Right lobe of liver (tissue), 6 donors: ENCODE data around the gene ITPR1. TPM values are rescaled to one million over a fixed set of nuclear protein-coding genes. Genes with fewer than 3 reads are reported as not detected.
A peak's percentile ranks its signal among the peaks of the same experiment; 100 is the strongest.

Experiments
- ATAC-seq, 4 donors: fragments of 200-7000 bp; cut with Tn5 transposase; one replicate each; pipeline ENCODE4 v1.9.1; 2020; ENCODE audit warnings: mild to moderate bottlenecking in 4 of 4, moderate library complexity in 4 of 4
- DNase-seq, 3 donors: peaks; one replicate each; pipeline ENCODE4 v3.0.0-alpha.2; 2020
- H3K27ac ChIP-seq, 3 donors: fragments of 200-600 bp; one replicate each; pipeline ENCODE4 v1.8.0; 2022
- H3K27me3 ChIP-seq, 2 donors: fragments of 200-600 bp; one replicate each; pipeline ENCODE4 v1.8.0; 2022
- H3K36me3 ChIP-seq, 4 donors: fragments of 200-600 bp; sonication (generic) in 1 of 4; one replicate each; pipeline versions ENCODE4 v1.5.1 to v1.8.0; 2017 to 2022; ENCODE audit warnings: control low read depth in 1 of 4
- H3K4me1 ChIP-seq, 4 donors: fragments of 200-600 bp; sonication (generic) in 1 of 4; one replicate each; pipeline versions ENCODE4 v1.5.1 to v1.8.0; 2017 to 2022; ENCODE audit warnings: control low read depth in 1 of 4
- H3K4me3 ChIP-seq, 3 donors: fragments of 200-600 bp; one replicate each; pipeline ENCODE4 v1.8.0; 2022
- H3K9me3 ChIP-seq, 4 donors: fragments of 200-600 bp; sonication (generic) in 1 of 4; one replicate each; pipeline versions ENCODE4 v1.5.1 to v1.8.0; 2017 to 2022; ENCODE audit warnings: control low read depth in 1 of 4
- POLR2A ChIP-seq: fragments of 450-650 bp; IDR thresholded peaks from one replicate; pipeline ENCODE4 v1.6.1; 2017; ENCODE audit warnings: antibody characterized with exemption, mild to moderate bottlenecking
- WGBS: methylation state at CpG from one replicate; pipeline ENCODE4 v1.1.6; 2018; ENCODE audit warnings: low coverage, low lambda C conversion rate; ENCODE audit not compliant: insufficient coverage; ENCODE audit errors: missing lambda C conversion rate; 5-methylcytosine and 5-hydroxymethylcytosine counted together
- intact Hi-C, 2 donors: fragments of 100-400 bp; cut with DNase I; formaldehyde crosslinking; loops; one replicate each; pipeline versions ENCODE4 v1.11.2 to v1.14.1; 2022
- total RNA-seq, 6 experiments: library from RNA; depleted of rRNA in 2 of 6; stranded (reverse); fragments of >200 nt in 2 of 6; fragmentation: NEBNext Ultra II Directional in 3 of 6; extraction: Animal tissue kit (Norgen Biotek cat#: 25700) in 3 of 6; gene quantifications; one replicate each; pipeline versions ENCODE4 v1.1.0 to v1.2.4, GENCODE V29; 2016 to 2023
- TF ChIP-seq, protein P1 (sequence below), 4 donors: fragments of 200-600 bp in 3 of 4; fragments of 450-650 bp in 1 of 4; IDR thresholded peaks; one replicate each; pipeline versions ENCODE4 v1.5.1 to v1.8.0; 2016 to 2022; ENCODE audit warnings: antibody characterized with exemption in 4 of 4, mild to moderate bottlenecking in 2 of 4
- donor health status: DM: no; HTN: yes; CAD: no.
- donor health status: DM: no; HTN: no; CAD: no.
- donor health status: DM: no; HTN: no; CAD: no.
- donor health status: DM: no; HTN: yes; CAD: no.
- donor health status: DM: no; HTN: yes; CAD: no.

The ITPR1 gene
- total RNA-seq, 6 experiments from 2014 or later: 6.5 to 16.2 (median 11.5) TPM

DNA sequence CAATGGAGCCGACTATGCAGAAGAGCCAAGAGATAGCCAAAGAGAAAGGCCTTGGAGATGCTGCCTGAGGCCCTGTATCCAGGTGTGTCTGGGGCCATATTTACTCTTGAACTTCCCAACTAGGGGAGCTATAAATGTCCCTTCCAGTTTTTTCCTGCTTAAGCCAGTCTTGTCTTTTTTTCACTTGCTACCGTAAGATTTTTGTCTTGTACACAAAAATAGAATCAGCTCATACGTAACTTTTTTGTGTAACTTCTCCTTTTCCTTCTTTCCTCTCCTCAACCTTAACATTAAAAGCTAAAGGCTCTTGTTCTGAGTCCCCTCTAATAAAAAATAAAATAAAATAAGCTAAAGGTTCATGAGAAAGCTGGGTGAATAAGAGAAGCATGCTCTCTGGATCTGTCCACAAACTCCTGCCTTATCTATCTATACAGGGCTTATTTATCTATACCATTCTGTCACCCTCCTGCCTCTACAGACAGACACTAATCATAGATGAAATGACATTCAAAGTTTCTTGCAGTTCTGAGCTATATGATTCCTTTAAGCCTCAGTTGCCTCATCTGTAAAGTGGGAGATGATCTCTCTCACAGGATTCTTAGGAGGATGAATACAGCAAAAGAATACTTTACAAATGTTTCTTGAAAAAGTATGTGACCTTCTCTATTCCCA, 30.6 kb upstream of the ITPR1 start:
- no peaks in the 10 kb centered on the region for H3K36me3 ChIP-seq
- intact Hi-C loops: no loop called here
- no peaks in the 10 kb centered on the region for H3K27me3 ChIP-seq
- H3K4me3 ChIP-seq: no peak overlapping the region
- DNase-seq (no peak), ATAC-seq (no peak)
- TF ChIP-seq, protein P1, sequence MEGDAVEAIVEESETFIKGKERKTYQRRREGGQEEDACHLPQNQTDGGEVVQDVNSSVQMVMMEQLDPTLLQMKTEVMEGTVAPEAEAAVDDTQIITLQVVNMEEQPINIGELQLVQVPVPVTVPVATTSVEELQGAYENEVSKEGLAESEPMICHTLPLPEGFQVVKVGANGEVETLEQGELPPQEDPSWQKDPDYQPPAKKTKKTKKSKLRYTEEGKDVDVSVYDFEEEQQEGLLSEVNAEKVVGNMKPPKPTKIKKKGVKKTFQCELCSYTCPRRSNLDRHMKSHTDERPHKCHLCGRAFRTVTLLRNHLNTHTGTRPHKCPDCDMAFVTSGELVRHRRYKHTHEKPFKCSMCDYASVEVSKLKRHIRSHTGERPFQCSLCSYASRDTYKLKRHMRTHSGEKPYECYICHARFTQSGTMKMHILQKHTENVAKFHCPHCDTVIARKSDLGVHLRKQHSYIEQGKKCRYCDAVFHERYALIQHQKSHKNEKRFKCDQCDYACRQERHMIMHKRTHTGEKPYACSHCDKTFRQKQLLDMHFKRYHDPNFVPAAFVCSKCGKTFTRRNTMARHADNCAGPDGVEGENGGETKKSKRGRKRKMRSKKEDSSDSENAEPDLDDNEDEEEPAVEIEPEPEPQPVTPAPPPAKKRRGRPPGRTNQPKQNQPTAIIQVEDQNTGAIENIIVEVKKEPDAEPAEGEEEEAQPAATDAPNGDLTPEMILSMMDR (IDR thresholded peaks at IDR 0.05): no peak
- no peak for TF ChIP-seq POLR2A
- H3K9me3 ChIP-seq: no peaks in the 10 kb centered on the region
- no peak overlapping the region for H3K27ac ChIP-seq
- WGBS: 96% methylated on average over 3 of the region's 3 CpGs
- H3K4me1 ChIP-seq: peaks cover 0 to 9% (median 0%) of the 10 kb centered on the region in 4 donors

DNA sequence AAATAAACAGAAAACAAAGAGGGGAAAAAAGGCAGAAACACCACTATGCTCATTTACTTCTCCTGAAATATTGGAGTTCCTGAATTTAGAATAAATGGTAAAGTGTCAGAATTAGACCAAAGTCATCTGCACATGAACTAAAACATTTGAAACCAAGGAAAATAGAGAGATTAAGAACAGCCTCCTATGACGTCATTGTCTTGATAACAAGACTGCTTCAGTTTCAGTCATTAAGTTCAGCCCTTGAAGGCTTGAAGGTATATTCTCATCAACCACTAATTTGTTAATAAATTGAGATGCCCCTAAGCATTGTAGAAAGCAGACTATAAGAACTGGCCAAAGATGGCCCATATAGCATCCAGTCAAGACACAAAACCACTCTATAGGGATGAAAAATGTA, 28.6 kb upstream of the ITPR1 start:
- Histone ChIP-seq H3K4me1 (peaks cover 0 to 9% (median 0%) of the 10 kb centered on the region in 4 donors), H3K27ac (no peak overlapping the region), H3K9me3 (no peaks in the 10 kb centered on the region), H3K36me3 (no peaks in the 10 kb centered on the region), H3K27me3 (no peaks in the 10 kb centered on the region), H3K4me3 (no peak overlapping the region)
- intact Hi-C loops: no loop called here
- DNase-seq: no peak
- no peak for ATAC-seq
- TF ChIP-seq POLR2A: no peak
- TF ChIP-seq, protein P1 (IDR thresholded peaks at IDR 0.05): no peak
- WGBS: 81% methylated on average over 1 of the region's 1 CpG

DNA sequence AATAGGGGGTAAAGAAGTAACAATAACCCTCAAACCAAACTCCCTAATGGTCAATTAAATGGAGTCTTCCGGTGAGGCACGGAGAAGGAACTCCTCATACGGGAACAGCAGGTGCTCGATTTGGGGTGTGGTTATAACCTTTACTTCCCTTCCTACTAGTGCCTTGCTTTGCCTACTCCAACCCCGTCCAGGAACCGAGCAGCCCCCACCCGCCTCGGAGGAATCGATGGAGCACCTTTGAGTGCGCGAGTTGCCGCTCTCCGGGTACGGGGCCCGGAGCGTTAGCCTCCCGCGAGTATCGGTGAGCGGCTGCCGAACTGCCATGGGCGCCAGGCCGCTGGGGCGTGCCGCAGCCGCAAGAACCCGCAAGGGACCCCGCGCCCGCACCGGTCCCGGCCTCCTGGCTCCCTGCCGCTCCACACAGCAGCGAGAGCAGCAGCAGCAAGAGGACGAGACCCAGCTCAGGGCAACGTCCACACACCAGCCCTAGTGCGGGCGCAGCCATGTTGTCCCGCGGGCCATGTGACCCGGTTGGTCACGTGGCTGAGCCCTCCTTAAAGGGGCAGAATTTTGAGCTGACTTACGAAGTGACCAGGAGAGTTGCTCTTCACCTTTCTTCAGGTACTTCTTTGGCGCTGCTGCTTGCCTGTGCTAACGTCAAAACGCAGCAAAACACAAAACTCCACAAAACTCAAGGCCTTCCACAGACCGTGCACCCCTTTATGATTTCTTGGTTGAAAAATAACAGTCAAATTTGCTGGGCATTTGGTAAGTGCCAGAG, 26.2 kb upstream of the ITPR1 start, which contains the start of gene SUMF1:
Gene SUMF1 (minus strand): TSS at position 529 of the 781 bp plus-strand sequence. CDS start 24 bp downstream, at position 505.
- H3K9me3 ChIP-seq: no peaks in the 10 kb centered on the region
- no peaks in the 10 kb centered on the region for H3K27me3 ChIP-seq
- DNase-seq (peak; percentile 84 to 87 (median 87)), ATAC-seq (peak; percentile 96 to 98 (median 97))
- H3K4me1 ChIP-seq: peaks cover 0 to 13% (median 0%) of the 10 kb centered on the region in 4 donors
- TF ChIP-seq, protein P1 (IDR thresholded peaks at IDR 0.05): no peak
- peak; percentile 76 for TF ChIP-seq POLR2A
- H3K4me3 ChIP-seq: peak within 1 kb of the TSS; percentile 82 to 88 (median 88)
- 2% methylated on average over 14 of the region's 47 CpGs for WGBS
- no peaks in the 10 kb centered on the region for H3K36me3 ChIP-seq
- H3K27ac ChIP-seq: peak within 1 kb of the TSS; percentile 76 to 91 (median 85)
- intact Hi-C loops: no loop called here

DNA sequence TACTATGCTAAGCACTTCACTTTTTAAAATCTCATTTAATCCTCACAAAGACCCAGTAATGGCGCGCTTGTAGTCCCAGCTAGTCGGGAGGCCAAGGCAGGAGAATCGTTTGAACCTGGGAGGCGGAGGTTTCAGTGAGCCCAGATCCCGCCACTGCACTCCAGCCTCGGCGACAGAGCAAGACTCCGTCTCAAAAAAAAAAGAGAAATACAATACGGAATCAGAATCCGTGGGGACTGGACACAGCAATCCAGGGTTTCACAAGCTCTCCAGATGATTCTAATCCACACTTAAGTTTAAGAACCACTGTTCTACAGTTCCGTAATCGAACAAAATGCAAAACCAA, 25.7 kb upstream of the ITPR1 start:
- no peak for ATAC-seq
- peak overlapping the region; percentile 76 to 91 (median 85) for H3K27ac ChIP-seq
- intact Hi-C loops: no loop called here

More for the DNA sequence above, 25.7 kb upstream of the ITPR1 start:
- peak overlapping the region; percentile 82 to 88 (median 88) for H3K4me3 ChIP-seq
- peaks cover 0 to 16% (median 0%) of the 10 kb centered on the region in 4 donors for H3K4me1 ChIP-seq
- 71% methylated on average over 13 of the region's 13 CpGs for WGBS
- DNase-seq: no peak
- TF ChIP-seq, protein P1 (IDR thresholded peaks at IDR 0.05): no peak
- TF ChIP-seq POLR2A: no peak
- H3K36me3 ChIP-seq: no peaks in the 10 kb centered on the region
- H3K9me3 ChIP-seq: no peaks in the 10 kb centered on the region
- H3K27me3 ChIP-seq: no peaks in the 10 kb centered on the region
